HEK293 (cell line): Measurements from ENCODE around the gene ETFBKMT.

Experiments
- ZNF169 ChIP-seq: fragments of 450-650 bp; formaldehyde crosslinking; IDR thresholded peaks from 2 replicates; pipeline ENCODE4 v1.5.1; 2016; ENCODE audit warnings: missing biosample characterization, missing genetic modification characterization
- ZNF23 ChIP-seq: fragments of 450-650 bp; formaldehyde crosslinking; IDR thresholded peaks from 2 replicates; pipeline ENCODE4 v1.5.1; 2016; ENCODE audit warnings: missing biosample characterization, missing genetic modification characterization, borderline replicate concordance
- ZNF544 ChIP-seq: fragments of 450-650 bp; formaldehyde crosslinking; IDR thresholded peaks from 2 replicates; pipeline ENCODE4 v1.5.0; 2017; ENCODE audit warnings: missing biosample characterization, missing genetic modification characterization
- ZNF555 ChIP-seq: fragments of 450-650 bp; formaldehyde crosslinking; conservative IDR thresholded peaks from 2 replicates; pipeline ENCODE4 v1.5.1; 2017; ENCODE audit warnings: missing biosample characterization, mild to moderate bottlenecking, missing genetic modification characterization, inconsistent platforms
- ZNF561 ChIP-seq: fragments of 450-650 bp; IDR thresholded peaks from 2 replicates; pipeline ENCODE4 v1.5.1; 2018; ENCODE audit warnings: missing biosample characterization, missing genetic modification characterization, borderline replicate concordance
- ZNF792 ChIP-seq: fragments of 450-650 bp; formaldehyde crosslinking; IDR thresholded peaks from 2 replicates; pipeline ENCODE4 v1.5.1; 2016; ENCODE audit warnings: missing biosample characterization, missing genetic modification characterization
- TF ChIP-seq, protein P1 (sequence below): fragments of 450-650 bp; formaldehyde crosslinking; IDR thresholded peaks from 2 replicates; pipeline ENCODE4 v1.5.1; 2016; ENCODE audit warnings: missing biosample characterization, missing genetic modification characterization

DNA sequence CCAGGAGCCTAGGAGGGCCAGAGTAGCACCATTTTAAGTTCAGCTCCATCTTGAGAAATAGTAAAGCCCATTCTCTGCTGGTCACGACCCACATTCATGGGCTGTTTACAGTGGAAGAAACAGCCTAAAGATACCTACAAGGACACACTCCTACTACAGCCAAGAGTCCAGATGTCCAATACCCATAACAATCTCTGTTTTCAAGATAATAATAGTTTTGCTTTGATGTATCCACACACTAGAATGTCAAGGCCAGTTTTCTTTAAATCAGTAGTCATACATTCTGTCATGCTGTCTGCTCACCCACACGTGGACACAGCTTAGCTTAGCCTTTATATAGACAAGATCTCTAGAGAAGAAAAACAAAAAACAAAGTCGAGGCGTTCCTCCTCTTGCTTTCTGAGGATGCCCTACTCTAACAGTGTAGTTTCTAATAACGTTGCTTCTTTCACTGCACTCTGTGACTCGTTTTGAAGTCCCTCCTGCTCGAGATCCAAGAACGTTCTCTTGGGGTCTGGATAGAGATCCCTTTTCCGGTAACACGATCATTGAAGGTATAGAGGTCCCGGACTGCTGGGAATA is 17.9 kb upstream of the ETFBKMT start:
- no peak for TF ChIP-seq ZNF561 (tag by site-specific recombination)
- no peak for TF ChIP-seq ZNF544 (tag by site-specific recombination)
- TF ChIP-seq, protein P1, sequence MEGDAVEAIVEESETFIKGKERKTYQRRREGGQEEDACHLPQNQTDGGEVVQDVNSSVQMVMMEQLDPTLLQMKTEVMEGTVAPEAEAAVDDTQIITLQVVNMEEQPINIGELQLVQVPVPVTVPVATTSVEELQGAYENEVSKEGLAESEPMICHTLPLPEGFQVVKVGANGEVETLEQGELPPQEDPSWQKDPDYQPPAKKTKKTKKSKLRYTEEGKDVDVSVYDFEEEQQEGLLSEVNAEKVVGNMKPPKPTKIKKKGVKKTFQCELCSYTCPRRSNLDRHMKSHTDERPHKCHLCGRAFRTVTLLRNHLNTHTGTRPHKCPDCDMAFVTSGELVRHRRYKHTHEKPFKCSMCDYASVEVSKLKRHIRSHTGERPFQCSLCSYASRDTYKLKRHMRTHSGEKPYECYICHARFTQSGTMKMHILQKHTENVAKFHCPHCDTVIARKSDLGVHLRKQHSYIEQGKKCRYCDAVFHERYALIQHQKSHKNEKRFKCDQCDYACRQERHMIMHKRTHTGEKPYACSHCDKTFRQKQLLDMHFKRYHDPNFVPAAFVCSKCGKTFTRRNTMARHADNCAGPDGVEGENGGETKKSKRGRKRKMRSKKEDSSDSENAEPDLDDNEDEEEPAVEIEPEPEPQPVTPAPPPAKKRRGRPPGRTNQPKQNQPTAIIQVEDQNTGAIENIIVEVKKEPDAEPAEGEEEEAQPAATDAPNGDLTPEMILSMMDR = no peak
- no peak for TF ChIP-seq ZNF792 (tag by site-specific recombination)
- TF ChIP-seq ZNF555 = no peak
- TF ChIP-seq ZNF23 (tag by site-specific recombination) = no peak
- no peak for TF ChIP-seq ZNF169
